ENCODE measurements around the gene AQR. TPM values are rescaled to one million over a fixed set of nuclear protein-coding genes. Genes with fewer than 3 reads are reported as not detected.

The AQR gene
- total and polyA plus RNA-seq, 2 of the 13 experiments (the other 11 are each of a cell fraction or from before 2014, with no cell fraction given), result 18.7 to 31.3 TPM

DNA sequence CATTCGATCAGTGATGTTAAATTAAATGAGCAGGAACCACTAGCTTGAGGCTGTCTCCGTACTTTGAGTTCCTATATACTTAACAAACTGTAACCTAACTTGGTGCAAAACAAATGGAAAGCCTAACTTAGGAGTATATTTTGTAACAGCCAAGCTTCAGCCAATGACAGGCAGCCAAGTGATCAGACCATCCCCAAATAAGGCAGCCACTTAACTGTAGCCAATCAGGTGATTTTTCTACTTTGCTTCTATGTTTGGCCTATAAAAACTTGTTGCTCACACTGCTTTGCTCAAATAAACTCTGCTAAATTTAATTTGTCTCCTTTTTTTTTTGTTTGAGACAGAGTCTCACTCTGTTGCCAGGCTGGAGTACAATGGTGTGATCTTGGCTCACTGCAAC is 37.9 kb upstream of the AQR start:
- no peaks in the 10 kb centered on the region for H3K9me3 ChIP-seq (ENCODE audit: low read length)
- ChIA-PET CTCF (ENCODE audit: low intra/inter-chr PET ratio, low total read pairs) (no interaction called here), POLR2A (no interaction called here)
- ATAC-seq, result no peak
- no peak overlapping the region for H2AFZ ChIP-seq (ENCODE audit: low read length)
- BruUV-seq (replicated peaks), result no TSS peak
- in situ Hi-C loops (cut with HindIII; ENCODE audit: extremely low pct_ligation_motif_present, low pct_unique_long_range_greater_than_20kb) (no loop called here), intact Hi-C loops (cut with micrococcal nuclease; ENCODE audit: unreplicated experiment) (no loop called here)
- FAIRE-seq, result no peak
- no peaks in the 10 kb centered on the region for H3K36me3 ChIP-seq (replicated peaks in 1 of 2; ENCODE audit: control insufficient read depth in 1 of 2, insufficient read depth in 2 of 2, low read length in 2 of 2)
- 3% methylated on average over 2 of the region's 2 CpGs for WGBS (ENCODE audit: low lambda C conversion rate)
- H3K4me1 ChIP-seq (ENCODE audit: insufficient read depth, low read length), result no peaks in the 10 kb centered on the region
- no peak overlapping the region for H3K4me3 ChIP-seq (replicated peaks in 1 of 3; ENCODE audit: insufficient read depth in 1 of 3, low read depth in 2 of 3, low read length in 3 of 3)
- H3K27me3 ChIP-seq (ENCODE audit: control insufficient read depth in 1 of 2, insufficient read depth in 2 of 2, low read length in 2 of 2), result no peaks in the 10 kb centered on the region; a peak in 1 of 5 replicates
- no peak overlapping the region for H3K9ac ChIP-seq (ENCODE audit: insufficient read depth, low read depth, low read length)
- no peak overlapping the region for H3K27ac ChIP-seq (ENCODE audit: extremely low read length, insufficient read depth, low read length)
- TF ChIP-seq SRF (IDR thresholded peaks at IDR 0.05; ENCODE audit: low read depth, low read length), result peak; percentile 89
- no peak for TF ChIP-seq WIZ (CRISPR knock-in tag; IDR thresholded peaks at IDR 0.05)
- H4K20me1 ChIP-seq (ENCODE audit: insufficient read depth, low read length), result no peaks in the 10 kb centered on the region
- H3K4me2 ChIP-seq (ENCODE audit: low read depth, low read length), result no peak overlapping the region
- no peaks in the 10 kb centered on the region for H3K79me2 ChIP-seq (ENCODE audit: insufficient read depth, low read length)
- DNase-seq (ENCODE audit: low spot score), result no peak

DNA sequence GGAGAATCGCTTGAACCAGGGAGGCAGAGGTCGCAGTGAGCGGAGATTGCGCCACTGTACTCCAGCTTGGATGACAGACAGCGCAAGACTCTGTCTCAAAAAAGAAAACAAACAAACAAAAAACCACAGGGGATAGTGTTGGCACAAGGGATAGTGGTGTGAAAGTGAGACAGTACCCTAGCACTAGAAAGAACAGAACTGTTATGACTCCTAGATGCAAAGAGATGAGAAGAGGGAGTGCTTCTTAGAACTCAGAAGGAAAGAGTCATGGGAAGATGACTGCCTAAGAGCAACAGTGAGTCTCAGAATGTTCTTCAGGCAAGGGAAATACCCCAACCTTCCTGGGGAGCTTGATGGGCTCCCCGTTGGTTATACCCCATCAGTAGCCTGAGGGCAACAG is 36.4 kb upstream of the AQR start:
- H3K27me3 ChIP-seq (ENCODE audit: control insufficient read depth in 1 of 2, insufficient read depth in 2 of 2, low read length in 2 of 2), result no peaks in the 10 kb centered on the region; a peak in 1 of 5 replicates
- H3K27ac ChIP-seq (ENCODE audit: extremely low read length, insufficient read depth, low read length), result no peak overlapping the region
- no peak overlapping the region for H3K9ac ChIP-seq (ENCODE audit: insufficient read depth, low read depth, low read length)
- no peaks in the 10 kb centered on the region for H3K79me2 ChIP-seq (ENCODE audit: insufficient read depth, low read length)
- H4K20me1 ChIP-seq (ENCODE audit: insufficient read depth, low read length), result no peaks in the 10 kb centered on the region
- no peaks in the 10 kb centered on the region for H3K4me1 ChIP-seq (ENCODE audit: insufficient read depth, low read length)
- in situ Hi-C loops (cut with HindIII; ENCODE audit: extremely low pct_ligation_motif_present, low pct_unique_long_range_greater_than_20kb) (no loop called here), intact Hi-C loops (cut with micrococcal nuclease; ENCODE audit: unreplicated experiment) (no loop called here)
- POLR2A ChIA-PET, result no interaction called here
- 53% methylated on average over 6 of the region's 6 CpGs for WGBS (ENCODE audit: low lambda C conversion rate)
- no peak overlapping the region for H3K4me3 ChIP-seq (replicated peaks in 1 of 3; ENCODE audit: insufficient read depth in 1 of 3, low read depth in 2 of 3, low read length in 3 of 3)
- no peaks in the 10 kb centered on the region for H3K36me3 ChIP-seq (replicated peaks in 1 of 2; ENCODE audit: control insufficient read depth in 1 of 2, insufficient read depth in 2 of 2, low read length in 2 of 2)
- no peak overlapping the region for H3K4me2 ChIP-seq (ENCODE audit: low read depth, low read length)
- ATAC-seq, result no peak
- CTCF ChIA-PET (ENCODE audit: low intra/inter-chr PET ratio, low total read pairs), result no interaction called here
- BruUV-seq (replicated peaks), result no TSS peak
- no peak for FAIRE-seq
- H2AFZ ChIP-seq (ENCODE audit: low read length), result no peak overlapping the region
- DNase-seq (ENCODE audit: low spot score), result no peak
- no peaks in the 10 kb centered on the region for H3K9me3 ChIP-seq (ENCODE audit: low read length)
- TF ChIP-seq EEA1 (CRISPR knock-in tag; IDR thresholded peaks at IDR 0.05; ENCODE audit: borderline replicate concordance) (no peak), FOXO1 (CRISPR knock-in tag; IDR thresholded peaks at IDR 0.05) (no peak), HDAC1 (CRISPR knock-in tag; IDR thresholded peaks at IDR 0.05) (no peak), KLF16 (CRISPR knock-in tag; IDR thresholded peaks at IDR 0.05) (no peak), YY1 (IDR thresholded peaks at IDR 0.05; ENCODE audit: insufficient read depth, insufficient replicate concordance, low read depth, low read length) (no peak), NR2F1 (CRISPR knock-in tag; IDR thresholded peaks at IDR 0.05) (no peak), ZNF101 (CRISPR knock-in tag; IDR thresholded peaks at IDR 0.05; ENCODE audit: borderline replicate concordance, low read depth) (no peak), KLF11 (CRISPR knock-in tag; IDR thresholded peaks at IDR 0.05) (no peak), ZMYM2 (CRISPR knock-in tag; IDR thresholded peaks at IDR 0.05) (no peak)
- TF ChIP-seq, protein P1, sequence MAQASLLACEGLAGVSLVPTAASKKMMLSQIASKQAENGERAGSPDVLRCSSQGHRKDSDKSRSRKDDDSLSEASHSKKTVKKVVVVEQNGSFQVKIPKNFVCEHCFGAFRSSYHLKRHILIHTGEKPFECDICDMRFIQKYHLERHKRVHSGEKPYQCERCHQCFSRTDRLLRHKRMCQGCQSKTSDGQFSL (CRISPR knock-in tag; IDR thresholded peaks at IDR 0.05), result no peak
- TF ChIP-seq, protein P2, sequence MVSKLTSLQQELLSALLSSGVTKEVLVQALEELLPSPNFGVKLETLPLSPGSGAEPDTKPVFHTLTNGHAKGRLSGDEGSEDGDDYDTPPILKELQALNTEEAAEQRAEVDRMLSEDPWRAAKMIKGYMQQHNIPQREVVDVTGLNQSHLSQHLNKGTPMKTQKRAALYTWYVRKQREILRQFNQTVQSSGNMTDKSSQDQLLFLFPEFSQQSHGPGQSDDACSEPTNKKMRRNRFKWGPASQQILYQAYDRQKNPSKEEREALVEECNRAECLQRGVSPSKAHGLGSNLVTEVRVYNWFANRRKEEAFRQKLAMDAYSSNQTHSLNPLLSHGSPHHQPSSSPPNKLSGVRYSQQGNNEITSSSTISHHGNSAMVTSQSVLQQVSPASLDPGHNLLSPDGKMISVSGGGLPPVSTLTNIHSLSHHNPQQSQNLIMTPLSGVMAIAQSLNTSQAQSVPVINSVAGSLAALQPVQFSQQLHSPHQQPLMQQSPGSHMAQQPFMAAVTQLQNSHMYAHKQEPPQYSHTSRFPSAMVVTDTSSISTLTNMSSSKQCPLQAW (CRISPR knock-in tag; IDR thresholded peaks at IDR 0.05), result no peak
- TF ChIP-seq, protein P3, sequence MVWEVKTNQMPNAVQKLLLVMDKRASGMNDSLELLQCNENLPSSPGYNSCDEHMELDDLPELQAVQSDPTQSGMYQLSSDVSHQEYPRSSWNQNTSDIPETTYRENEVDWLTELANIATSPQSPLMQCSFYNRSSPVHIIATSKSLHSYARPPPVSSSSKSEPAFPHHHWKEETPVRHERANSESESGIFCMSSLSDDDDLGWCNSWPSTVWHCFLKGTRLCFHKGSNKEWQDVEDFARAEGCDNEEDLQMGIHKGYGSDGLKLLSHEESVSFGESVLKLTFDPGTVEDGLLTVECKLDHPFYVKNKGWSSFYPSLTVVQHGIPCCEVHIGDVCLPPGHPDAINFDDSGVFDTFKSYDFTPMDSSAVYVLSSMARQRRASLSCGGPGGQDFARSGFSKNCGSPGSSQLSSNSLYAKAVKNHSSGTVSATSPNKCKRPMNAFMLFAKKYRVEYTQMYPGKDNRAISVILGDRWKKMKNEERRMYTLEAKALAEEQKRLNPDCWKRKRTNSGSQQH (CRISPR knock-in tag; IDR thresholded peaks at IDR 0.05; ENCODE audit: low read depth), result no peak
- TF ChIP-seq, protein P4, sequence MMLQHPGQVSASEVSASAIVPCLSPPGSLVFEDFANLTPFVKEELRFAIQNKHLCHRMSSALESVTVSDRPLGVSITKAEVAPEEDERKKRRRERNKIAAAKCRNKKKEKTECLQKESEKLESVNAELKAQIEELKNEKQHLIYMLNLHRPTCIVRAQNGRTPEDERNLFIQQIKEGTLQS (CRISPR knock-in tag; IDR thresholded peaks at IDR 0.05), result no peak
